ENCODE data around the gene MED31. TPM values are rescaled to one million over a fixed set of nuclear protein-coding genes. Genes with fewer than 3 reads are reported as not detected.

MED31 gene
- total and polyA plus RNA-seq, 2 of the 13 experiments (the other 11 are each of a cell fraction or from before 2014, with no cell fraction given) = 19.0 to 20.9 TPM

DNA sequence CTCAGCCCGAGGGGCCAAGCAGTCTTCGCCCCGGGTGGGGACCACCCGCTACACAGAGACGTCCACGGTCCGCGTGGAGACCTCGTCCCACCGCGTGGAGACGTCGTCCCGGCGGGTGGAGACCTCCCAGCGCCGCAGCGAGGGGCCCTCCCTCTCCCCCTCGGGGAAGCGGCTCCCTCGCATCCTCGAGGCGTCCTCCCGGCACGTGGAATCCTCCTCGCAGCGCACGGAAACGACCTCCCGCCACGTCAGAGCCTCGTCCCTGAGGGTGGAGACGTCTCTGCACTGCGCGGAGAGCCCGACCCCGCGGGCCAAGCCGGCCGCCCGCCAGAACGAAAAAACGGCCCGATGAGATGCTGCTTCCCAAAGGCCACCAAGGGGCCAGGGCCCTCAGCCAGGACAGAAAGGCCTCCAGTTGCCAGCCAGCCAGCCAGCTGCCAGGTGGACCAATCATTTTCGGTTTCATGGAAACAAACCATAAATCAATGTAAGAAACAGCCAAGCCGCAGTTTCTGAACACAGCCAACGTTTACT, 581 bp upstream of the MED31 start (continued):
- TF ChIP-seq ZC3H4 (CRISPR knock-in tag; IDR thresholded peaks at IDR 0.05; ENCODE audit: borderline replicate concordance) = no peak
- TF ChIP-seq ZNF484 (CRISPR knock-in tag; IDR thresholded peaks at IDR 0.05; ENCODE audit: borderline replicate concordance, low read depth) = peak; percentile 94; the same call in 1 of the 2 replicates
- TF ChIP-seq RXRA (CRISPR knock-in tag; IDR thresholded peaks at IDR 0.05) = peak; percentile 77
- TF ChIP-seq, protein P1, sequence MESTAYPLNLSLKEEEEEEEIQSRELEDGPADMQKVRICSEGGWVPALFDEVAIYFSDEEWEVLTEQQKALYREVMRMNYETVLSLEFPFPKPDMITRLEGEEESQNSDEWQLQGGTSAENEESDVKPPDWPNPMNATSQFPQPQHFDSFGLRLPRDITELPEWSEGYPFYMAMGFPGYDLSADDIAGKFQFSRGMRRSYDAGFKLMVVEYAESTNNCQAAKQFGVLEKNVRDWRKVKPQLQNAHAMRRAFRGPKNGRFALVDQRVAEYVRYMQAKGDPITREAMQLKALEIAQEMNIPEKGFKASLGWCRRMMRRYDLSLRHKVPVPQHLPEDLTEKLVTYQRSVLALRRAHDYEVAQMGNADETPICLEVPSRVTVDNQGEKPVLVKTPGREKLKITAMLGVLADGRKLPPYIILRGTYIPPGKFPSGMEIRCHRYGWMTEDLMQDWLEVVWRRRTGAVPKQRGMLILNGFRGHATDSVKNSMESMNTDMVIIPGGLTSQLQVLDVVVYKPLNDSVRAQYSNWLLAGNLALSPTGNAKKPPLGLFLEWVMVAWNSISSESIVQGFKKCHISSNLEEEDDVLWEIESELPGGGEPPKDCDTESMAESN (CRISPR knock-in tag; conservative IDR thresholded peaks at IDR 0.05) = peak; percentile 90; the same call in 1 of the 2 replicates
- no peak for TF ChIP-seq MBNL3 (CRISPR knock-in tag; conservative IDR thresholded peaks at IDR 0.05)
- peak; percentile 19; the same call in 1 of the 2 replicates for TF ChIP-seq ZNF335 (CRISPR knock-in tag; IDR thresholded peaks at IDR 0.05)
- no peak for TF ChIP-seq ATRX (CRISPR knock-in tag; IDR thresholded peaks at IDR 0.05; ENCODE audit: borderline replicate concordance)
- TF ChIP-seq, protein P2, sequence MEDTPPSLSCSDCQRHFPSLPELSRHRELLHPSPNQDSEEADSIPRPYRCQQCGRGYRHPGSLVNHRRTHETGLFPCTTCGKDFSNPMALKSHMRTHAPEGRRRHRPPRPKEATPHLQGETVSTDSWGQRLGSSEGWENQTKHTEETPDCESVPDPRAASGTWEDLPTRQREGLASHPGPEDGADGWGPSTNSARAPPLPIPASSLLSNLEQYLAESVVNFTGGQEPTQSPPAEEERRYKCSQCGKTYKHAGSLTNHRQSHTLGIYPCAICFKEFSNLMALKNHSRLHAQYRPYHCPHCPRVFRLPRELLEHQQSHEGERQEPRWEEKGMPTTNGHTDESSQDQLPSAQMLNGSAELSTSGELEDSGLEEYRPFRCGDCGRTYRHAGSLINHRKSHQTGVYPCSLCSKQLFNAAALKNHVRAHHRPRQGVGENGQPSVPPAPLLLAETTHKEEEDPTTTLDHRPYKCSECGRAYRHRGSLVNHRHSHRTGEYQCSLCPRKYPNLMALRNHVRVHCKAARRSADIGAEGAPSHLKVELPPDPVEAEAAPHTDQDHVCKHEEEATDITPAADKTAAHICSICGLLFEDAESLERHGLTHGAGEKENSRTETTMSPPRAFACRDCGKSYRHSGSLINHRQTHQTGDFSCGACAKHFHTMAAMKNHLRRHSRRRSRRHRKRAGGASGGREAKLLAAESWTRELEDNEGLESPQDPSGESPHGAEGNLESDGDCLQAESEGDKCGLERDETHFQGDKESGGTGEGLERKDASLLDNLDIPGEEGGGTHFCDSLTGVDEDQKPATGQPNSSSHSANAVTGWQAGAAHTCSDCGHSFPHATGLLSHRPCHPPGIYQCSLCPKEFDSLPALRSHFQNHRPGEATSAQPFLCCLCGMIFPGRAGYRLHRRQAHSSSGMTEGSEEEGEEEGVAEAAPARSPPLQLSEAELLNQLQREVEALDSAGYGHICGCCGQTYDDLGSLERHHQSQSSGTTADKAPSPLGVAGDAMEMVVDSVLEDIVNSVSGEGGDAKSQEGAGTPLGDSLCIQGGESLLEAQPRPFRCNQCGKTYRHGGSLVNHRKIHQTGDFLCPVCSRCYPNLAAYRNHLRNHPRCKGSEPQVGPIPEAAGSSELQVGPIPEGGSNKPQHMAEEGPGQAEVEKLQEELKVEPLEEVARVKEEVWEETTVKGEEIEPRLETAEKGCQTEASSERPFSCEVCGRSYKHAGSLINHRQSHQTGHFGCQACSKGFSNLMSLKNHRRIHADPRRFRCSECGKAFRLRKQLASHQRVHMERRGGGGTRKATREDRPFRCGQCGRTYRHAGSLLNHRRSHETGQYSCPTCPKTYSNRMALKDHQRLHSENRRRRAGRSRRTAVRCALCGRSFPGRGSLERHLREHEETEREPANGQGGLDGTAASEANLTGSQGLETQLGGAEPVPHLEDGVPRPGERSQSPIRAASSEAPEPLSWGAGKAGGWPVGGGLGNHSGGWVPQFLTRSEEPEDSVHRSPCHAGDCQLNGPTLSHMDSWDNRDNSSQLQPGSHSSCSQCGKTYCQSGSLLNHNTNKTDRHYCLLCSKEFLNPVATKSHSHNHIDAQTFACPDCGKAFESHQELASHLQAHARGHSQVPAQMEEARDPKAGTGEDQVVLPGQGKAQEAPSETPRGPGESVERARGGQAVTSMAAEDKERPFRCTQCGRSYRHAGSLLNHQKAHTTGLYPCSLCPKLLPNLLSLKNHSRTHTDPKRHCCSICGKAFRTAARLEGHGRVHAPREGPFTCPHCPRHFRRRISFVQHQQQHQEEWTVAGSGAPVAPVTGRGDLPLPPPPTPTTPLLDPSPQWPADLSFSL (CRISPR knock-in tag; IDR thresholded peaks at IDR 0.05) = no peak
- peak; percentile 91 for TF ChIP-seq MXD4 (CRISPR knock-in tag; IDR thresholded peaks at IDR 0.05)
- TF ChIP-seq ZNF460 (CRISPR knock-in tag; IDR thresholded peaks at IDR 0.05; ENCODE audit: borderline replicate concordance) = no peak
- TF ChIP-seq, protein P3, sequence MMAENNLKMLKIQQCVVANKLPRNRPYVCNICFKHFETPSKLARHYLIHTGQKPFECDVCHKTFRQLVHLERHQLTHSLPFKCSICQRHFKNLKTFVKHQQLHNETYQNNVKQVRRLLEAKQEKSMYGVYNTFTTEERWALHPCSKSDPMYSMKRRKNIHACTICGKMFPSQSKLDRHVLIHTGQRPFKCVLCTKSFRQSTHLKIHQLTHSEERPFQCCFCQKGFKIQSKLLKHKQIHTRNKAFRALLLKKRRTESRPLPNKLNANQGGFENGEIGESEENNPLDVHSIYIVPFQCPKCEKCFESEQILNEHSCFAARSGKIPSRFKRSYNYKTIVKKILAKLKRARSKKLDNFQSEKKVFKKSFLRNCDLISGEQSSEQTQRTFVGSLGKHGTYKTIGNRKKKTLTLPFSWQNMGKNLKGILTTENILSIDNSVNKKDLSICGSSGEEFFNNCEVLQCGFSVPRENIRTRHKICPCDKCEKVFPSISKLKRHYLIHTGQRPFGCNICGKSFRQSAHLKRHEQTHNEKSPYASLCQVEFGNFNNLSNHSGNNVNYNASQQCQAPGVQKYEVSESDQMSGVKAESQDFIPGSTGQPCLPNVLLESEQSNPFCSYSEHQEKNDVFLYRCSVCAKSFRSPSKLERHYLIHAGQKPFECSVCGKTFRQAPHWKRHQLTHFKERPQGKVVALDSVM (CRISPR knock-in tag; IDR thresholded peaks at IDR 0.05) = peak; percentile 74
- no peak for TF ChIP-seq ZNF282 (IDR thresholded peaks at IDR 0.05; ENCODE audit: partially characterized antibody)
- 0 out of 2 replicates have a peak, but pooled peaks have one; percentile 65 for TF ChIP-seq HOXA5 (CRISPR knock-in tag; IDR thresholded peaks at IDR 0.05)
- no peak for TF ChIP-seq TBP (CRISPR knock-in tag; IDR thresholded peaks at IDR 0.05)
- no peak; the same call in 1 of the 2 replicates for TF ChIP-seq STAT5B (CRISPR knock-in tag; IDR thresholded peaks at IDR 0.05)
- TF ChIP-seq HNF4A (CRISPR knock-in tag; IDR thresholded peaks at IDR 0.05) = no peak
- TF ChIP-seq NFIC (IDR thresholded peaks at IDR 0.05; ENCODE audit: low read length) = no peak
- peak; percentile 98 for TF ChIP-seq RNF2 (conservative IDR thresholded peaks at IDR 0.05; ENCODE audit: low read depth)
- peak; percentile 98 for TF ChIP-seq ZNF761 (CRISPR knock-in tag; conservative IDR thresholded peaks at IDR 0.05)
- no peak; the same call in none of the 2 replicates for TF ChIP-seq XBP1 (CRISPR knock-in tag; IDR thresholded peaks at IDR 0.05)
- TF ChIP-seq ZNF547 (CRISPR knock-in tag; IDR thresholded peaks at IDR 0.05) = peak; percentile 100

Measured in HepG2 (cell line).